GM12873 (cell line): ENCODE measurements around the gene CABP7.

ENCODE experiments used
- CTCF ChIP-seq: IDR thresholded peaks from 2 replicates; pipeline ENCODE4 v1.5.1; 2012; ENCODE audit warnings: low read depth, mild to moderate bottlenecking, moderate library complexity, low read length, control low read depth; ENCODE audit not compliant: insufficient read depth; ENCODE audit errors: missing control alignments

Gene CABP7

GRCh38 chr22:29762263-29762662, 42.5 kb downstream of the CABP7 start:
- TF ChIP-seq CTCF = no peak

GRCh38 chr22:29765905-29766631, 46.3 kb downstream of the CABP7 start:
- TF ChIP-seq CTCF = no peak

GRCh38 chr22:29766632-29767170, 46.9 kb downstream of the CABP7 start, which contains the start of gene ZMAT5:
TSS of gene ZMAT5 (minus strand) at chr22:29767007. CDS start at chr22:29748544, 18,463 bp downstream.
- TF ChIP-seq CTCF = no peak

GRCh38 chr22:29767171-29768051, 47.6 kb downstream of the CABP7 start, which contains the start of gene UQCR10:
TSS of gene UQCR10 (plus strand) at chr22:29767369. CDS start at chr22:29767399, 30 bp downstream.
- no peak for TF ChIP-seq CTCF

GRCh38 chr22:29768052-29768693, 48.4 kb downstream of the CABP7 start:
- no peak for TF ChIP-seq CTCF

- TF ChIP-seq CTCF = no peak
Measured at GRCh38 chr22:29769723-29770321, 50.0 kb downstream of the CABP7 start.

- peak; percentile 36 for TF ChIP-seq CTCF
Measured at GRCh38 chr22:29772170-29772641, 52.4 kb downstream of the CABP7 start.
